Stomach (tissue), 4 donors: ENCODE results near the gene GPC5.

Source experiments
- POLR2A ChIP-seq, 4 donors: fragments of 450-650 bp; IDR thresholded peaks; one replicate each; pipeline ENCODE4 v1.6.1; 2016; ENCODE audit warnings: antibody characterized with exemption in 4 of 4, control low read depth in 2 of 4, mild to moderate bottlenecking in 1 of 4, moderate library complexity in 1 of 4
- POLR2AphosphoS5 ChIP-seq, 3 donors: sonication (generic); formaldehyde crosslinking; IDR thresholded peaks; one replicate each; pipeline ENCODE4 v1.6.1; 2016; ENCODE audit warnings: antibody characterized with exemption in 3 of 3
- TF ChIP-seq, protein P1 (sequence below), 7 experiments: fragments of 450-650 bp in 4 of 7; fragments of 200-600 bp in 3 of 7; sonication (generic) in 3 of 7; IDR thresholded peaks; one replicate each; pipeline ENCODE4 v1.5.1; 2016 to 2019; ENCODE audit warnings: antibody characterized with exemption in 7 of 7, control low read depth in 2 of 7, mild to moderate bottlenecking in 1 of 7

- TF ChIP-seq, protein P1, sequence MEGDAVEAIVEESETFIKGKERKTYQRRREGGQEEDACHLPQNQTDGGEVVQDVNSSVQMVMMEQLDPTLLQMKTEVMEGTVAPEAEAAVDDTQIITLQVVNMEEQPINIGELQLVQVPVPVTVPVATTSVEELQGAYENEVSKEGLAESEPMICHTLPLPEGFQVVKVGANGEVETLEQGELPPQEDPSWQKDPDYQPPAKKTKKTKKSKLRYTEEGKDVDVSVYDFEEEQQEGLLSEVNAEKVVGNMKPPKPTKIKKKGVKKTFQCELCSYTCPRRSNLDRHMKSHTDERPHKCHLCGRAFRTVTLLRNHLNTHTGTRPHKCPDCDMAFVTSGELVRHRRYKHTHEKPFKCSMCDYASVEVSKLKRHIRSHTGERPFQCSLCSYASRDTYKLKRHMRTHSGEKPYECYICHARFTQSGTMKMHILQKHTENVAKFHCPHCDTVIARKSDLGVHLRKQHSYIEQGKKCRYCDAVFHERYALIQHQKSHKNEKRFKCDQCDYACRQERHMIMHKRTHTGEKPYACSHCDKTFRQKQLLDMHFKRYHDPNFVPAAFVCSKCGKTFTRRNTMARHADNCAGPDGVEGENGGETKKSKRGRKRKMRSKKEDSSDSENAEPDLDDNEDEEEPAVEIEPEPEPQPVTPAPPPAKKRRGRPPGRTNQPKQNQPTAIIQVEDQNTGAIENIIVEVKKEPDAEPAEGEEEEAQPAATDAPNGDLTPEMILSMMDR (IDR thresholded peaks at IDR 0.05), result no peak
- TF ChIP-seq POLR2A (IDR thresholded peaks at IDR 0.05) (no peak), POLR2AphosphoS5 (IDR thresholded peaks at IDR 0.05) (no peak)
Measured at GRCh38 chr13:92538164-92538563, 1139.7 kb downstream of the GPC5 start.
